ENCODE measurements around the gene CDC37. TPM values are rescaled to one million over a fixed set of nuclear protein-coding genes. Genes with fewer than 3 reads are reported as not detected.

CDC37 gene
- total RNA-seq, 4 donors from 2014 or later: 146 to 308 (median 195) TPM

- no peak for ATAC-seq (ENCODE audit: low FRiP score)
- no peak for DNase-seq (ENCODE audit: low spot score)
- no peak for TF ChIP-seq CTCF (IDR thresholded peaks at IDR 0.05)
These were observed 16.5 kb upstream of the CDC37 start for GRCh38 chr19:10419646-10420443.

- TF ChIP-seq CTCF (IDR thresholded peaks at IDR 0.05): no peak
- ATAC-seq (ENCODE audit: low FRiP score): no peak
- no peak for DNase-seq (ENCODE audit: low spot score)
These were observed 15.9 kb upstream of the CDC37 start for GRCh38 chr19:10419200-10419645.

- DNase-seq (ENCODE audit: low spot score): no peak
- TF ChIP-seq CTCF (IDR thresholded peaks at IDR 0.05): no peak
- no peak for ATAC-seq (ENCODE audit: low FRiP score)
These were observed 15.3 kb upstream of the CDC37 start for GRCh38 chr19:10418485-10419199.

GRCh38 chr19:10418235-10418484 lies 14.8 kb upstream of the CDC37 start:
- ATAC-seq (ENCODE audit: low FRiP score): no peak
- DNase-seq (ENCODE audit: low spot score): no peak
- no peak for TF ChIP-seq CTCF (IDR thresholded peaks at IDR 0.05)

GRCh38 chr19:10417541-10418234 lies 14.3 kb upstream of the CDC37 start:
- TF ChIP-seq CTCF (IDR thresholded peaks at IDR 0.05): no peak
- no peak for ATAC-seq (ENCODE audit: low FRiP score)
- no peak for DNase-seq (ENCODE audit: low spot score)

GRCh38 chr19:10416380-10417257 lies 13.3 kb upstream of the CDC37 start:
- ATAC-seq (ENCODE audit: low FRiP score): peak; percentile 72
- TF ChIP-seq CTCF (IDR thresholded peaks at IDR 0.05): peak in 2 of 3 donors; percentile 81 to 92
- DNase-seq (ENCODE audit: low spot score): peak; percentile 95

Measured in omental fat pad (tissue), 4 donors.